ENCODE data around the gene CALCOCO1.

CALCOCO1 gene

DNA sequence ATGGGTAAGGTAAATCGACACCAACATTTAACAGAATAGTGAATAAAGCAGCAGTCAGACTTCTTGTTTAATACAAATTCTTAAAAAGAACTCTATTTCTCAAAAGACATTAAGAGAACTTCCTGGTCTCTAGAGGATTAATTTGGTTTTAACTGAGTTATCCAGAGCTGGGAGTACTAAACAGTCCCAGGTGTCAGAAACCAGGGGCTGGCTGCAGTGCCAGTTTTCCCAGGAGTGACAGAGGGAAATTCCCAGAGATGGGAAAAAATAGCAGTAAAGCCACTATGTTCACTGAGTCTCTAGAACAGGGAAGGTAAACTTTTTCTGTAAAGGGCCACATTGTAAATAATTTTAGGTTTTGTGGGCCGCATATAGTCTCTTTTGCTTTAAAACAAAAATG, 60.2 kb downstream of the CALCOCO1 start:
- no peak for DNase-seq (ENCODE audit: low read depth)
- no peak for TF ChIP-seq CTCF (conservative IDR thresholded peaks at IDR 0.05; ENCODE audit: low read depth, low read length)
- no peak overlapping the region for H3K4me3 ChIP-seq (ENCODE audit: low read length)

DNA sequence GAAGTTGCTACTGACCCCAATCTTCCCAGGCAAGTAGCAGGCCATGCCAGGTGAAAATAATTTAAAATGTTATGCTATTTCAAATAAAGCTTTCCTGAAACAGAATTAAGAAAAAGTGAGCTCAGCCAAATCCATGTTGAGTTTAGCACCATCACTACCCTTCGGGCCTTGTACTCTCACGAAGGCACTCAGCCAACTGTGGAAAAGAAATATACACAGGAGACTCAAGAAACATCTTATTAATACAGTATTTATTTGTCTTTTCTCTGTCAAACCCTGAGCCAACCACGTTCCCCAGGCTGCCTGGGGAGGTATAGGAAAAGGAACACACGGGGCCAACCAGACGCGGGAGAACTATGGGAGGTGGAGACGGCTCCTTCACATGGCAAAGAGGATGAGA, 62.3 kb downstream of the CALCOCO1 start:
- no peak for DNase-seq (ENCODE audit: low read depth)
- H3K4me3 ChIP-seq (ENCODE audit: low read length): no peak overlapping the region
- TF ChIP-seq CTCF (conservative IDR thresholded peaks at IDR 0.05; ENCODE audit: low read depth, low read length): no peak

- TF ChIP-seq CTCF (conservative IDR thresholded peaks at IDR 0.05; ENCODE audit: low read depth, low read length): no peak
- no peak for DNase-seq (ENCODE audit: low read depth)
- H3K4me3 ChIP-seq (ENCODE audit: low read length): no peak overlapping the region
Observed at GRCh38 chr12:53664191-53664590, 63.1 kb downstream of the CALCOCO1 start.

- no peak for TF ChIP-seq CTCF (conservative IDR thresholded peaks at IDR 0.05; ENCODE audit: low read depth, low read length)
- DNase-seq (ENCODE audit: low read depth): no peak
- no peak overlapping the region for H3K4me3 ChIP-seq (ENCODE audit: low read length)
Observed at GRCh38 chr12:53660041-53660440, 67.2 kb downstream of the CALCOCO1 start.

DNA sequence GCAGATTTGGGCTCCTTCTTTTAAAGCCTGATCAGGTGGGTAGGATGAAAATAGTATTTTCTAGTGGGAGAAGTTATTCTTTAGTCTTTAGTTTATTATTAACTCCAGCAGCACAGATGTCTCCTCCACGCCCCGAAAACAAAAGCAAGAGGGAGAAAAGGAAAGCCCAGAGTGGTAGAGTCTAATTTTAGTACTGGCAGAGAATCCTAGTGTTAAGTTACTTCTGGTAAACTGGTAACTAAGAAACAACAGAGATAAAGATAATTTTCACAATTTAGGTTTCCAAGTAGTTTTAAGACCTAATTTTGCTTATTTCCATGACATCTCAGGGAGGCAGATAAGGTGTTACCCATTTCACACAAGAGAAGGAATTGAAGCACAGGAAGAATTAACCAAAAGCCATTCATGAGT, 67.7 kb downstream of the CALCOCO1 start:
- H3K4me3 ChIP-seq (ENCODE audit: low read length): no peak overlapping the region
- no peak for TF ChIP-seq CTCF (conservative IDR thresholded peaks at IDR 0.05; ENCODE audit: low read depth, low read length)
- DNase-seq (ENCODE audit: low read depth): no peak

- DNase-seq (ENCODE audit: low read depth): no peak
- TF ChIP-seq CTCF (conservative IDR thresholded peaks at IDR 0.05; ENCODE audit: low read depth, low read length): no peak
- no peak overlapping the region for H3K4me3 ChIP-seq (ENCODE audit: low read length)
Observed at GRCh38 chr12:53659011-53659551, 68.2 kb downstream of the CALCOCO1 start.
